K562 (cell line): Measurements from ENCODE around the gene FAM187B. TPM values are rescaled to one million over a fixed set of nuclear protein-coding genes. Genes with fewer than 3 reads are reported as not detected.
A peak's percentile ranks its signal among the peaks of the same experiment; 100 is the strongest.

ENCODE experiments used
- E2F5 ChIP-seq: sonication (generic); formaldehyde crosslinking; IDR thresholded peaks from 2 replicates; pipeline ENCODE4 v1.8.0; 2022; ENCODE audit warnings: mild to moderate bottlenecking, missing genetic modification reagents
- ESRRA ChIP-seq: fragments of 450-650 bp; IDR thresholded peaks from 2 replicates; pipeline ENCODE4 v1.6.1; 2014; ENCODE audit warnings: low read depth, mild to moderate bottlenecking, moderate library complexity, borderline replicate concordance
- GABPA ChIP-seq: fragments of 200-800 bp; sonication (Bioruptor generic); conservative IDR thresholded peaks from 2 replicates; pipeline ENCODE4 v1.6.1; 2016; ENCODE audit warnings: low read depth, missing genetic modification characterization, missing compliant biosample characterization
- HDAC8 ChIP-seq: fragments of 450-650 bp; IDR thresholded peaks from 2 replicates; pipeline ENCODE4 v1.6.1; 2016; ENCODE audit warnings: mild to moderate bottlenecking, missing genetic modification characterization, moderate library complexity, missing compliant biosample characterization
- ILK ChIP-seq: fragments of 450-650 bp; IDR thresholded peaks from 2 replicates; pipeline ENCODE4 v1.6.1; 2016; ENCODE audit warnings: missing genetic modification characterization, low read depth, mild to moderate bottlenecking, missing compliant biosample characterization, moderate library complexity, borderline replicate concordance
- MAFG ChIP-seq: fragments of 450-650 bp; conservative IDR thresholded peaks from 2 replicates; pipeline ENCODE4 v1.6.1; 2016; ENCODE audit warnings: missing genetic modification characterization, missing compliant biosample characterization
- MTA1 ChIP-seq: fragments of 450-650 bp; IDR thresholded peaks from 2 replicates; pipeline ENCODE4 v1.6.1; 2017; ENCODE audit warnings: borderline replicate concordance
- NR4A1 ChIP-seq, 2 experiments: fragments of 250-450 bp in 1 of 2; fragments of 450-650 bp in 1 of 2; sonication (Bioruptor Pico) in 1 of 2; IDR thresholded peaks; 2 replicates each; pipeline versions ENCODE4 v1.4.0 to v1.6.1; 2016 to 2020; ENCODE audit warnings: mild to moderate bottlenecking in 2 of 2, missing compliant biosample characterization in 1 of 2, missing genetic modification characterization in 1 of 2, moderate library complexity in 1 of 2
- POLR3A ChIP-seq: IDR thresholded peaks from 2 replicates; pipeline ENCODE4 v1.6.1; 2011; ENCODE audit warnings: borderline replicate concordance, mild to moderate bottlenecking, moderate library complexity; ENCODE audit not compliant: insufficient read length, insufficient read depth; ENCODE audit errors: extremely low read depth
- RBM34 ChIP-seq: fragments of 200-400 bp; formaldehyde crosslinking; IDR thresholded peaks from 2 replicates; pipeline ENCODE4 v1.6.1; 2018; ENCODE audit warnings: low read length, borderline replicate concordance; ENCODE audit not compliant: insufficient read depth
- SLC30A9 ChIP-seq: fragments of 250-450 bp; sonication (Bioruptor Pico); IDR thresholded peaks from 2 replicates; pipeline ENCODE4 v1.8.0; 2022; ENCODE audit warnings: mild to moderate bottlenecking, moderate library complexity
- TAF15 ChIP-seq: fragments of 200-400 bp; formaldehyde crosslinking; IDR thresholded peaks from 2 replicates; pipeline ENCODE4 v1.6.1; 2017; ENCODE audit warnings: mild to moderate bottlenecking, low read depth, low read length, moderate library complexity
- TEAD2 ChIP-seq: fragments of 450-650 bp; IDR thresholded peaks from 2 replicates; pipeline ENCODE4 v1.6.1; 2016; ENCODE audit warnings: missing genetic modification characterization, control low read depth, missing compliant biosample characterization
- TOE1 ChIP-seq, 2 experiments: fragments of 450-650 bp in 1 of 2; sonication (generic) in 1 of 2; formaldehyde crosslinking in 1 of 2; IDR thresholded peaks; 2 replicates each; pipeline versions ENCODE4 v1.7.1 to v1.8.0; 2016 to 2022; ENCODE audit warnings: borderline replicate concordance in 2 of 2, mild to moderate bottlenecking in 2 of 2, antibody characterized with exemption in 1 of 2, inconsistent platforms in 1 of 2, low read depth in 1 of 2, missing genetic modification reagents in 1 of 2, moderate library complexity in 1 of 2
- U2AF1 ChIP-seq: fragments of 200-400 bp; formaldehyde crosslinking; optimal IDR thresholded peaks from 2 replicates; pipeline ENCODE3; 2017; ENCODE audit warnings: mild to moderate bottlenecking, low read depth, low read length, moderate library complexity
- ZEB2 ChIP-seq: fragments of 450-650 bp; IDR thresholded peaks from 2 replicates; pipeline ENCODE4 v1.6.1; 2016
- ZFPM2 ChIP-seq: fragments of 250-450 bp; sonication (Bioruptor Pico); IDR thresholded peaks from 2 replicates; pipeline ENCODE4 v1.5.1; 2022; ENCODE audit warnings: mild to moderate bottlenecking
- ZKSCAN3 ChIP-seq: fragments of 250-450 bp; sonication (Bioruptor Pico); IDR thresholded peaks from 2 replicates; pipeline ENCODE4 v1.4.0; 2020
- ZNF584 ChIP-seq: fragments of 200-800 bp; sonication (Bioruptor generic); IDR thresholded peaks from 2 replicates; pipeline ENCODE4 v1.6.1; 2016; ENCODE audit warnings: low read depth, mild to moderate bottlenecking, missing genetic modification characterization, missing compliant biosample characterization
- ZNF589 ChIP-seq: fragments of 200-800 bp; sonication (Bioruptor generic); IDR thresholded peaks from 2 replicates; pipeline ENCODE4 v1.6.1; 2016; ENCODE audit warnings: low read depth, missing genetic modification characterization, missing compliant biosample characterization
- ZNF655 ChIP-seq: fragments of 250-450 bp; sonication (Bioruptor Pico); IDR thresholded peaks from 2 replicates; pipeline ENCODE4 v1.5.0; 2021
- ZNF695 ChIP-seq: fragments of 450-650 bp; formaldehyde crosslinking; IDR thresholded peaks from 2 replicates; pipeline ENCODE4 v1.4.0; 2020; ENCODE audit warnings: mild to moderate bottlenecking, moderate library complexity
- ZNF766 ChIP-seq: fragments of 200-800 bp; sonication (Bioruptor generic); conservative IDR thresholded peaks from 2 replicates; pipeline ENCODE4 v1.6.1; 2016; ENCODE audit warnings: missing genetic modification characterization, missing compliant biosample characterization
- ZNF79 ChIP-seq: fragments of 250-450 bp; sonication (Bioruptor Pico); IDR thresholded peaks from 2 replicates; pipeline ENCODE4 v1.4.0; 2020; ENCODE audit warnings: low read depth, mild to moderate bottlenecking, moderate library complexity
- polyA plus RNA-seq, 8 experiments: library from polyadenylated mRNA; depleted of rRNA in 4 of 8; stranded (reverse) in 5 of 8; unstranded in 3 of 8; fragments of >200 nt; fragmentation: Nextera tagmentation in 2 of 8; fragmentation: Illumina TruSeq in 1 of 8; extraction: Ambion mirVana in 2 of 8; extraction: Trizol in 1 of 8; gene quantifications; 2 replicates each; pipeline versions ENCODE4 v1.2.1 to v1.2.3, GENCODE V29; 2011 to 2014; ENCODE audit warnings: inconsistent platforms in 1 of 8, missing spikeins in 1 of 8
- total RNA-seq, 7 experiments: library from RNA; depleted of rRNA in 6 of 7; stranded (reverse); fragments of >200 nt in 6 of 7; fragmentation: Illumina TruSeq in 2 of 7; extraction: Trizol in 2 of 7; gene quantifications; 2 replicates each; pipeline versions ENCODE4 v1.2.1 to v1.2.3, GENCODE V29; 2011 to 2021; ENCODE audit warnings: low replicate concordance in 1 of 7
- TF ChIP-seq, protein P1 (sequence below): fragments of 450-650 bp; conservative IDR thresholded peaks from 2 replicates; pipeline ENCODE4 v1.6.1; 2016; ENCODE audit warnings: missing genetic modification characterization, low read depth, mild to moderate bottlenecking, control low read depth, missing compliant biosample characterization

FAM187B gene
- total and polyA plus RNA-seq, 9 of the 15 experiments (the other 6 are each of a cell fraction or from before 2014, with no cell fraction given), result 0.04 to 0.09 TPM; not detected in 7

- no peak for TF ChIP-seq U2AF1
- TF ChIP-seq GABPA, result no peak
- no peak; the same call in 1 of the 2 replicates for TF ChIP-seq ILK (tag)
- TF ChIP-seq POLR3A, result no peak
- TF ChIP-seq ZKSCAN3 (CRISPR knock-in tag), result no peak
- TF ChIP-seq ZNF695 (CRISPR knock-in tag), result no peak
- no peak for TF ChIP-seq RBM34
- TF ChIP-seq ZNF655 (CRISPR knock-in tag), result no peak
- peak; percentile 70; the same call in 1 of the 2 replicates for TF ChIP-seq ZNF589 (CRISPR knock-in tag)
- no peak for TF ChIP-seq TOE1 (IDR thresholded peaks at IDR 0.05; ENCODE audit: borderline replicate concordance)
- no peak for TF ChIP-seq TOE1 (CRISPR knock-in tag; IDR thresholded peaks at IDR 0.05; ENCODE audit: borderline replicate concordance, low read depth)
- TF ChIP-seq, protein P1, sequence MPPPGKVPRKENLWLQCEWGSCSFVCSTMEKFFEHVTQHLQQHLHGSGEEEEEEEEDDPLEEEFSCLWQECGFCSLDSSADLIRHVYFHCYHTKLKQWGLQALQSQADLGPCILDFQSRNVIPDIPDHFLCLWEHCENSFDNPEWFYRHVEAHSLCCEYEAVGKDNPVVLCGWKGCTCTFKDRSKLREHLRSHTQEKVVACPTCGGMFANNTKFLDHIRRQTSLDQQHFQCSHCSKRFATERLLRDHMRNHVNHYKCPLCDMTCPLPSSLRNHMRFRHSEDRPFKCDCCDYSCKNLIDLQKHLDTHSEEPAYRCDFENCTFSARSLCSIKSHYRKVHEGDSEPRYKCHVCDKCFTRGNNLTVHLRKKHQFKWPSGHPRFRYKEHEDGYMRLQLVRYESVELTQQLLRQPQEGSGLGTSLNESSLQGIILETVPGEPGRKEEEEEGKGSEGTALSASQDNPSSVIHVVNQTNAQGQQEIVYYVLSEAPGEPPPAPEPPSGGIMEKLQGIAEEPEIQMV (tag), result peak; percentile 43; the same call in 1 of the 2 replicates
- no peak for TF ChIP-seq MAFG (tag)
- no peak for TF ChIP-seq SLC30A9
- TF ChIP-seq E2F5 (CRISPR knock-in tag), result no peak
- TF ChIP-seq ZEB2, result no peak
- no peak for TF ChIP-seq HDAC8
- TF ChIP-seq TAF15, result no peak
- peak; percentile 62; the same call in 1 of the 2 replicates for TF ChIP-seq ESRRA
- no peak for TF ChIP-seq ZNF79 (CRISPR knock-in tag)
- TF ChIP-seq NR4A1 (CRISPR knock-in tag; IDR thresholded peaks at IDR 0.05), result no peak
- TF ChIP-seq NR4A1 (tag; IDR thresholded peaks at IDR 0.05), result peak; percentile 81
- 0 out of 2 replicates have a peak, but pooled peaks have one; percentile 57 for TF ChIP-seq TEAD2
- TF ChIP-seq ZFPM2 (CRISPR knock-in tag), result no peak
- peak; percentile 68; the same call in 1 of the 2 replicates for TF ChIP-seq ZNF584 (CRISPR knock-in tag)
- TF ChIP-seq MTA1, result no peak
- TF ChIP-seq ZNF766 (CRISPR knock-in tag), result 0 out of 2 replicates have a peak, but pooled peaks have one; percentile 54
Measured at GRCh38 chr19:35214766-35215422, 13.6 kb downstream of the FAM187B start (continued).
